Measurements from ENCODE around the gene ZCRB1.

GRCh38 chr12:42322567-42322966, 3.3 kb downstream of the ZCRB1 start:
- no peak for TF ChIP-seq EZH2 (IDR thresholded peaks at IDR 0.05; ENCODE audit: low read length, unreplicated experiment)
- TF ChIP-seq, protein P1, sequence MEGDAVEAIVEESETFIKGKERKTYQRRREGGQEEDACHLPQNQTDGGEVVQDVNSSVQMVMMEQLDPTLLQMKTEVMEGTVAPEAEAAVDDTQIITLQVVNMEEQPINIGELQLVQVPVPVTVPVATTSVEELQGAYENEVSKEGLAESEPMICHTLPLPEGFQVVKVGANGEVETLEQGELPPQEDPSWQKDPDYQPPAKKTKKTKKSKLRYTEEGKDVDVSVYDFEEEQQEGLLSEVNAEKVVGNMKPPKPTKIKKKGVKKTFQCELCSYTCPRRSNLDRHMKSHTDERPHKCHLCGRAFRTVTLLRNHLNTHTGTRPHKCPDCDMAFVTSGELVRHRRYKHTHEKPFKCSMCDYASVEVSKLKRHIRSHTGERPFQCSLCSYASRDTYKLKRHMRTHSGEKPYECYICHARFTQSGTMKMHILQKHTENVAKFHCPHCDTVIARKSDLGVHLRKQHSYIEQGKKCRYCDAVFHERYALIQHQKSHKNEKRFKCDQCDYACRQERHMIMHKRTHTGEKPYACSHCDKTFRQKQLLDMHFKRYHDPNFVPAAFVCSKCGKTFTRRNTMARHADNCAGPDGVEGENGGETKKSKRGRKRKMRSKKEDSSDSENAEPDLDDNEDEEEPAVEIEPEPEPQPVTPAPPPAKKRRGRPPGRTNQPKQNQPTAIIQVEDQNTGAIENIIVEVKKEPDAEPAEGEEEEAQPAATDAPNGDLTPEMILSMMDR (conservative IDR thresholded peaks at IDR 0.05; ENCODE audit: low read depth, low read length), result no peak
